Measurements from ENCODE around the gene EDNRA. TPM values are rescaled to one million over a fixed set of nuclear protein-coding genes. Genes with fewer than 3 reads are reported as not detected.

EDNRA gene
- total RNA-seq, 3 donors from 2014 or later: 2.6 to 11.1 (median 5.2) TPM

GRCh38 chr4:147456706-147457105 lies 24.2 kb upstream of the EDNRA start:
- Histone ChIP-seq H3K27ac (no peak overlapping the region), H3K9me3 (no peaks in the 10 kb centered on the region), H3K36me3 (no peaks in the 10 kb centered on the region), H3K27me3 (no peaks in the 10 kb centered on the region), H3K4me3 (no peak overlapping the region), H3K4me1 (no peaks in the 10 kb centered on the region)
- TF ChIP-seq CTCF (IDR thresholded peaks at IDR 0.05) (no peak), POLR2AphosphoS5 (IDR thresholded peaks at IDR 0.05) (no peak), POLR2A (IDR thresholded peaks at IDR 0.05) (no peak)
- DNase-seq (ENCODE audit: low spot score in 2 of 2): no peak
- intact Hi-C loops (cut with DNase I; ENCODE audit: low total_unique reads): no loop called here

DNA sequence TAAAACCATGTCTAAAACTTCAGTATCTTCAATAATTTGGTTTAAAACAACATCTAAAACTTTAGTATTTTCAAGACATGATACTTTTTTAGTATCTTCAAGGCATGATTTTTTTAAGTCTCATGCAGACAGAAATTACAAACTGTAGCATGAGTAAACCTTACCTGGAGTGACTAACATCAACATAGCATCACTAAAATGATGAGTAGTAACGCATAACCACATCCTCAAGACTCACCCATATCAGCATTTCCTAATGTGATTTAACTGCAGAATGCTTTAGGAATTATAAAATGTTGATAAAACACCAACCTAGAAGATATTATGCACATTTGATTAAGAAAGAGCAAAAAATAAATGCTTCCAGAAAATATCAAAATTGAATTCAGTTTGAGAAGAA lies 19.7 kb upstream of the EDNRA start:
- no peak for DNase-seq (ENCODE audit: low spot score in 2 of 2)
- Histone ChIP-seq H3K4me3 (no peak overlapping the region), H3K4me1 (no peaks in the 10 kb centered on the region), H3K36me3 (no peaks in the 10 kb centered on the region), H3K27ac (no peak overlapping the region), H3K27me3 (no peaks in the 10 kb centered on the region), H3K9me3 (peaks cover 0 to 12% of the 10 kb centered on the region in 2 donors)
- intact Hi-C loops (cut with DNase I; ENCODE audit: low total_unique reads): no loop called here
- no peak for TF ChIP-seq POLR2A (IDR thresholded peaks at IDR 0.05)
- TF ChIP-seq POLR2AphosphoS5 (IDR thresholded peaks at IDR 0.05): no peak
- no peak for TF ChIP-seq CTCF (IDR thresholded peaks at IDR 0.05)

- Histone ChIP-seq H3K9me3 (peaks cover 0 to 12% of the 10 kb centered on the region in 2 donors), H3K4me3 (no peak overlapping the region), H3K36me3 (no peaks in the 10 kb centered on the region), H3K27me3 (no peaks in the 10 kb centered on the region), H3K4me1 (no peaks in the 10 kb centered on the region), H3K27ac (no peak overlapping the region)
- DNase-seq (ENCODE audit: low spot score in 2 of 2): no peak
- no peak for TF ChIP-seq CTCF (IDR thresholded peaks at IDR 0.05)
- TF ChIP-seq POLR2A (IDR thresholded peaks at IDR 0.05): no peak
- no peak for TF ChIP-seq POLR2AphosphoS5 (IDR thresholded peaks at IDR 0.05)
- intact Hi-C loops (cut with DNase I; ENCODE audit: low total_unique reads): no loop called here
These were observed 17.8 kb upstream of the EDNRA start for GRCh38 chr4:147463065-147463464.

- no peak overlapping the region for H3K27ac ChIP-seq
- H3K4me1 ChIP-seq: no peaks in the 10 kb centered on the region
- no peak overlapping the region for H3K4me3 ChIP-seq
- peaks cover 0 to 12% of the 10 kb centered on the region in 2 donors for H3K9me3 ChIP-seq
- TF ChIP-seq POLR2AphosphoS5 (IDR thresholded peaks at IDR 0.05): no peak
- no peak for TF ChIP-seq CTCF (IDR thresholded peaks at IDR 0.05)
- no peak for TF ChIP-seq POLR2A (IDR thresholded peaks at IDR 0.05)
- intact Hi-C loops (cut with DNase I; ENCODE audit: low total_unique reads): no loop called here
- H3K27me3 ChIP-seq: no peaks in the 10 kb centered on the region
- no peaks in the 10 kb centered on the region for H3K36me3 ChIP-seq
- DNase-seq (ENCODE audit: low spot score in 2 of 2): no peak
These were observed 15.4 kb upstream of the EDNRA start for GRCh38 chr4:147465461-147465860.

GRCh38 chr4:147477439-147477838 lies 3.5 kb upstream of the EDNRA start:
- intact Hi-C loops (cut with DNase I; ENCODE audit: low total_unique reads): no loop called here
- Histone ChIP-seq H3K4me3 (no peak overlapping the region), H3K9me3 (no peaks in the 10 kb centered on the region), H3K27me3 (no peaks in the 10 kb centered on the region), H3K4me1 (peaks cover 0 to 6% of the 10 kb centered on the region in 2 donors), H3K27ac (no peak overlapping the region), H3K36me3 (no peaks in the 10 kb centered on the region)
- no peak for TF ChIP-seq POLR2A (IDR thresholded peaks at IDR 0.05)
- TF ChIP-seq CTCF (IDR thresholded peaks at IDR 0.05): no peak
- TF ChIP-seq POLR2AphosphoS5 (IDR thresholded peaks at IDR 0.05): no peak
- DNase-seq (ENCODE audit: low spot score in 2 of 2): no peak

Data from breast epithelium (tissue), 4 donors.